ENCODE measurements around the gene MEI1.

- TF ChIP-seq, protein P1, sequence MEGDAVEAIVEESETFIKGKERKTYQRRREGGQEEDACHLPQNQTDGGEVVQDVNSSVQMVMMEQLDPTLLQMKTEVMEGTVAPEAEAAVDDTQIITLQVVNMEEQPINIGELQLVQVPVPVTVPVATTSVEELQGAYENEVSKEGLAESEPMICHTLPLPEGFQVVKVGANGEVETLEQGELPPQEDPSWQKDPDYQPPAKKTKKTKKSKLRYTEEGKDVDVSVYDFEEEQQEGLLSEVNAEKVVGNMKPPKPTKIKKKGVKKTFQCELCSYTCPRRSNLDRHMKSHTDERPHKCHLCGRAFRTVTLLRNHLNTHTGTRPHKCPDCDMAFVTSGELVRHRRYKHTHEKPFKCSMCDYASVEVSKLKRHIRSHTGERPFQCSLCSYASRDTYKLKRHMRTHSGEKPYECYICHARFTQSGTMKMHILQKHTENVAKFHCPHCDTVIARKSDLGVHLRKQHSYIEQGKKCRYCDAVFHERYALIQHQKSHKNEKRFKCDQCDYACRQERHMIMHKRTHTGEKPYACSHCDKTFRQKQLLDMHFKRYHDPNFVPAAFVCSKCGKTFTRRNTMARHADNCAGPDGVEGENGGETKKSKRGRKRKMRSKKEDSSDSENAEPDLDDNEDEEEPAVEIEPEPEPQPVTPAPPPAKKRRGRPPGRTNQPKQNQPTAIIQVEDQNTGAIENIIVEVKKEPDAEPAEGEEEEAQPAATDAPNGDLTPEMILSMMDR (optimal IDR thresholded peaks at IDR 0.05 in 1 of 3, IDR thresholded peaks at IDR 0.05 in 1 of 3, conservative IDR thresholded peaks at IDR 0.05 in 1 of 3; ENCODE audit: extremely low read depth in 1 of 3, insufficient read depth in 2 of 3, low read length in 3 of 3), result peak in 1 of 3 experiments; percentile 7
- no peak for TF ChIP-seq EZH2 (IDR thresholded peaks at IDR 0.05; ENCODE audit: low read length)
These were observed 10.7 kb upstream of the MEI1 start, which contains the start of gene SNU13 for GRCh38 chr22:41688365-41689211.
